GM21786 (cell line): ENCODE measurements around the gene CTNNBL1.
A peak's percentile ranks its signal among the peaks of the same experiment; 100 is the strongest.

Experiments used
- ATAC-seq: cut with Tn5 transposase; IDR thresholded peaks from one replicate; pipeline ENCODE4 v1.9.1; 2021; ENCODE audit not compliant: unreplicated experiment

CTNNBL1 gene

DNA sequence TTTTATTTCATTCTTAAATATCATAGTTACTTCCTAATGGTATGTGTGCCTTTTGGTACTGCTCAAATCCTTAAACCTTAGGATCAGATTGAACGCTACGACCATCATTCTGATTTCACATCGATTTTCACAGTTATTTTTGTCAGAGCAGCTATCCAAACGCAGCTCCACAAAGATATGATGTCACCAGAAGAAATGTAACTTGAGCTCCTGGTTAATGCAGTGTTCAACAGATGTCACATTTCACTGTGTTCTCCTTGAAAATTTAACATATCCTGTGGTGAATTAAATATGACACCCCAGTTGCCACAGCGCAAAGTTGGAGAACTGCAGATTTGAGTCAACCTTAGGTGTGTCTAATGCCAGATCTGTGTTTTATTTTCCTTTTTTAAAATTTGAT is 81.4 kb downstream of the CTNNBL1 start:
- no peak for ATAC-seq

DNA sequence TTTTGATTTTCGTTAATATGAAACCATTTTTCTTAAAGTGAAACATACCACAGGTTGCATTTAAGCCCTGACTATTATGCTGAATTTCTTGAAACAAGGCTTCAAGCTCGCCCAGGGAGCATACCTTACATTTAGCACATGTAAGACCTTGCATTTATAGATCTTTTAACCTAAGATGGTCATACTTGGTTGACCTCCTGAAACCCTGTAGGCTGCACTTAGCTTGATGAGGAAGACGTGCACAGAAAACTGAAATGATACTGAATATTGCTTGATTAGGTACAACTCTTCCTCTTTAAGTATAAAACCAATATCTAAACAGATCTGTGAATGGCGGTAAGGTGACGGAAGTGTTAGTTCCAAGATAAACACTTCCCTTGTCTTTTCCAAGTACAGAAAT is 82.2 kb downstream of the CTNNBL1 start:
- no peak for ATAC-seq

DNA sequence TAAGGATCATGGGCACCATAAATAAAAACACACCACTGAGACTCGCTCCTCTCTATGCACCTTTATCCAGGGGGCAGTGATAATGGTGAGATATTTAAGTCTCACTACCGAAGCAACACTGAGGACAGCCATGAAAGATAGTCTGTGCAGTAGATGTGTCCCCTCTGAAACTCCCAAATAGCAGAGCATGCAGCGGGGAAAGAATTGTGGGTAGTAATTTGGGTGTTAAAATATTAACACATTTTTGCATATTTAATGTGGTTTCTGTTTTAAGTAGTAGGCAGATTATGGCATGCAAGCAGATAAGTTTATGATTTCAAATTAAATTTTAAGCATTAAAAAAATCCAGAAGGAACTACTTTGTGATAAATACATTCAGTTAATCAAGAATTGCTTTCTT is 82.7 kb downstream of the CTNNBL1 start:
- no peak for ATAC-seq

DNA sequence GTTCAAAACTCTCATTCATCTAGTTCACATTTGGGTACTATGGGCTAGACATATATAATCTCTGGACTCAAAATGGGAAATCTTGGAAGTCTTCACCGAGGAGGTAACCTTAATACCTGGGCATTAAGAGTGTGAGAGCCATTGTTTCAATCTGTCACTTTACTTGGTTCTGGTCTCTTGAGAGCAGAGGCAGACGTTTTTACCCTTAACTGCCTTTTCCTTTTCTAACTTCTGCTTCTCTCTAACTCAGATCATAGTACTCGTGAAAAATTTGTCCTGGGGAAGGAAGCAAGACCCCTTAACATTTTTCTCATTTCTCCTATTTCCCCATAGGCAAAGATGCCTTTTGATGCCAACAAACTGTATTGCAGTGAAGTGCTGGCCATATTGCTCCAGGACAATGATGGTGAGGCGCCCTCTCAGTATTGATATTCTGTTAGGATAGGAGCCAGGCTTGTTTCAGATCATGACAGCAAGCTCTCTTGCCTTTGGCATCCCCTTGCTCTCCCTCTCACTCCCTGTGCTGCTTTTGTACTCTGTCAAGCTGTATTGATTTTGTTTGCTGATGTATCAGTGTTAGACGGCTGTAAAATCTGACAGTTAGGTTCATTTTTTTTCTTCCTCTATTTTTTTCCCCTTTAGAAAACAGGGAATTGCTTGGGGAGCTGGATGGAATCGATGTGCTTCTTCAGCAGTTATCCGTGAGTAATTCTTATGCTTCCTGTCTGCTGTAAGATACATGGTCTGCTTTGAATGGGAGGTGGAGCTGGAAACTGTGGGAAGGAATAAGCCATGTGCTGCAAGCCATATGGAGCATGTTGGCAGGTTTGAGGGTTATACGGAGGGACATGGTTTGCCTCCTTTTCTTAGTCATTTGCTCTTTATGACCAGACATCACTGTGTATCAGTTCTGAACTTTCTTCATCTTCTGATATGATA is 83.5 kb downstream of the CTNNBL1 start:
- no peak for ATAC-seq

DNA sequence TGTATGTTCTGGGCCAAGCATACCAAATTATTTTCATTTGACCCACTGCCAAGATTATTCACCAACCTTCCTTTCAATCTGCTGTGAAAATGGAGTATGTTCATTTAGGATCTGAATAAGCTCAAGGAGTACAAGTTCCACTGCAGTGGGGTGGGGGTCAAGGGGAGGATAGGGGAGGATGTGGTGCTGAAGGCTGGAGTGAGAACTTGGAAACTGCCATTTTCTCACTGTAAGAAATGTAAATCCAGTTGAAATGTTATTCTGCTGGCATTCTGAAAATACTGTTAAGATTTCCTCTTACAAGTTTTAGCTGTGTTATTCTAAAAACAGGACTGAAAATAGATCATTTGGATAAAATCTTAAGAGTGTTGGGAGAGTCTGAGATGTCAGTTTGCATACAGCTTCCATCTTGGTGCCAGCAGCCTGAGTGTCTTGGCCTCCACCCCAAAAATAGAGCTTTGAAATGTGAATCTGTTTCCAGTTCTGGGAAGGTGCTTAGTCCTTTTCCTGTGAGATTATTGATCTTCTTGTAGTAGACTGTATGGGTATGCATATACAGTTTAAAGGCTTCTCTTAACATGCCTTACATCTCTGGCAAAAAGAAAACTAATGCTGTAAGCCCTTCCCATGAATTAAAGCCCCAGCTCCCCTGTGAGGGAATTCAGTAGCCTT is 84.3 kb downstream of the CTNNBL1 start:
- ATAC-seq = no peak

DNA sequence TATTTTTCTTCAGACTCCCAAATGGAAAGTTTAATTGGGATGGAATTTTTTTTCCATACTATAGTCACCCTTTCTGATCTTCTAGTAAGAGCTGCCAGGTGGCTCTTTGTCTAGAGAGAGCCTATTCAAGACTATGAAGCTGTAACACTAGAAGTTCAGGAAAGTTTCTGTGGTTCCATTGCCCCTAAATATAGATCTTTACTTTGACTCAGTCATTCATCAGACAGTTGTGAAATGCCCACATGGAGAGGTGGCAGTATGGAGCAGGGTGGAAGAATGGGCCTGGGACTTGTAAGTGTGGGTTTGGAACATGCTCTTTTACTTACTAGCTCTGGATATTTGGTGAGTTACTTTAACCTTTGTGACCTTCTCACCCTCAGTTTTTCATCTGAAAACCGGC is 87.8 kb downstream of the CTNNBL1 start:
- no peak for ATAC-seq

DNA sequence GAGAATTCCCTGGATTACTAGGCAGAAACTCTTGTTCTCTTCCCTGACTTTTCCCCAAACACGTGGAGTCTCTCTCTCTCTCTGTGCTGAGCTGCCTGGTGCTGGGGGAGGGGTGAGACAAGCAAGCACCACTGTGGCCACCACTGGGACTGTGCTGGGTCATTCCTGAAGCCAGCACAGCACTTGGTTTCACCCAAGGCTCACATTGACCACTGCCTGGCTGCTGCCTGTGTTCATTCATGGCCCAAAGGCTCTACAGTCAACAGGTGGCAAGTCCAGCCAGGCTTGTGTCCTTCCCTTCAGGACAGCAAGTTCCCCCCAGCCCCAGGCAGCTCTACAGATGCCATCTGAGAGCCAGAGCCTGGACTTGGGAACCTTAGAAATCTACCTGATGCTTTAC is 92.2 kb downstream of the CTNNBL1 start:
- no peak for ATAC-seq

DNA sequence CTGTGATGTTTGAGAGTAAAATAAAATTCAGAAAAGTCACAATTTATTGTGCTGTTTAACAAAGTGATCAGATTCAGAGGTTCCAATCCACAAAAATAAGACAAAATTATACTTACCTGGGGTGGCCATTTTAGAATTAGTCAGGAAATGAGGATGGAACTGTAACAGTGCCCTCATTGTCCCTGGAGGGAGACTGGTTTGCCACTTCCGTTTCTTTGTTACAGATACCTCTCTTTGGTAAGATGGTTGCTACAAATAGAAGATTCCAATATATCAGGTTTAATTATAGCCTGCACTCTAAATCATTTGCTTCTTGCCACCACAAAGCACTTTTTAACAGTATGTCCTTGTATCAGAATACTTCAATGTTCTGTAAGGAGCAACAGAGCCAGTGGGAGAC is 95.6 kb downstream of the CTNNBL1 start:
- ATAC-seq = no peak

DNA sequence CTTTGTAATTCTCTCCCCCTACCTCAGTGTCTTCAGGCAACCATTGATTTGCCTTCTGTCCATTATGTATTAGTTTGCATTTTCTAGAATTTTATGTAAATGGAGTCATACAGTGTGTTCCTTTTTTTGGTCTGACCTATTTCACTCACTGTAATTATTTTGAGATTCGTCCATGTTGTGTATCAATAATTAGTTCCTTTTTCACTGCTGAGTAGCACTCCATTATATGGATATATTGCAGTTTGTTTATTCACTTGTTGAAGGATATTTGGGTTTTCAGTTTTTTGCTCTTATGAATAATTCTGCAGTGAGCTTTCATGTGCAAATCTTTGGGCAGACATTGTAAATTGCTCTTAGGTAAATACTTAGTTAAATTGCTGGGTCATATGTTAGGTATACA is 97.1 kb downstream of the CTNNBL1 start:
- no peak for ATAC-seq

DNA sequence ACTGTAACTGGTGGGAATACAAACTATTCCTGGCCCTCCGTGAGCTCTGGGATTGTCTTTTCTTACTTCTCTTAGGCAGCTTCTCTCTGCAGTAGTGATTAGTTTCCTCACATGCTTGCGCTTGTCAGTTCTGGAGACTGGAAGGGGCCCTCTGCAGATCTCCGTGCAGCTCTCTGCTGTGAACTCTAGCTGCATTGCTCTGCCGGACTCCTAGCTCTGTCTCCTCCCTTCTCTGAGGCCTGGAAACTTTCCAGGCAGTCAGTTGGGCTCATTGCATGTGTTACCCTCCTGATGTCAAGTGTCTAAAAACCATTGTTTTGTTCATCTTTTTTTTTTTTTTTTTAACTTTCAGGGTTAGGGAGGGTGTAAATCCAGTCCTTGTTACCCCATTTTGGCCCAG is 102.3 kb downstream of the CTNNBL1 start:
- no peak for ATAC-seq

DNA sequence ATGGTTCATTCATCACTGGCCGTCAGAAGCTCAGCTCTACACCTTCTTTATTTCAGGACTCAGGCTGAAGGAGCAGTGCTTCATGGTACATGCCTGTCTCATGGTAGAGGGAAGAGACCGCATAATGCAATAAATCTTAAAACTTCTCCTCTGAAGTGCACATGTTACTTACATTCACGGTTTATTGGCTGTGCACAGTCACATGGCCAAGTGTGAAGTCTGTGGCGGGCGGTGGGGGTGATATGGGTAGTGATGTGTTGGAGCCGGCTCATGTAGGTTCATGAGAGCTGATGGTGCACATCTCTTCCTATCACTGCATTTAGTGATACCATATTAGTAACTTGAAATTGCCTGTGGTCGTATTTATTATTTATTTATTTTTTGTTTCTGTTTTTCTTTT is 102.9 kb downstream of the CTNNBL1 start:
- ATAC-seq = no peak

DNA sequence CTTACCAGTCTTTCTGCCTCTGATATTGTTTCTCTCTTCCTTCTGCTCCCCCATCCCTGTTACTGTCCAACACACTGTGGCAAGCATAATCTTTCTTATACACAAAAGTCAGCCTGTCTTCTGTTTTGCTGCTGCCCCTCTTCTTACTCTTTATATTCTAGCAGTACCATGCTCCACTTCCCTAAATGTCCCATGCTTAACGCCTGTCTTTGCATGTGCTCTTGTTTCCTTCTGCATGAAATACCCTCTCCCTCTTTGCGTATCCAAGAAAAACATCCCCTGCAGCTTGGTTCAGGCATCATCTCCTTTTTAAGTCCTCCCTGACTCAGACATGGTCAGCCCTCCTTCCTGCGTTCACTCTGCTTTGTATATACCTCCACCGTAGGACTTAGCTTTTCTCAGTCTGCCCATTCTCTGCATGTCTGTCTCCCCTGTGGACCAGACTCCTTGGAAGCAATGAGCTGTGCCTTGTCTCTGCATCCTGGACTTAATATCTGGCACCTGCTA is 103.9 kb downstream of the CTNNBL1 start:
- no peak for ATAC-seq

DNA sequence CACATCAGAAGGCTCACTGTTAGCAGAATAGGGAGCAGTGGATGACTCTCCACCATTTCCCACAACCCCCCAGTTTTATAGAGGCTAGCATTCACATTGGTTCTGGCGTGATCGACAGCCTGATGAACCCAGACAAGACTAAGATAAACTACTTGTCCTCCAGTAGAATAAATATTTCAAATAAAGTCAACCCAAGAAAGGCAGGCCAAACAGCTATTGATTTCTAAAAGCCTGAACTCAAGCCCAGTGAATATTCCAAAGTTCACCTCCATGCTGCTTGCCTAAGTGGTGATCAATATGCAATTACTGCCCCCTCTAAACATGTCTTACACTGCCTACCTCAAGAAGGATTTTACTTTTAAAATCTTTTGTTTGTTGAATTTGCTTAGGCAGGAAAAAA is 104.5 kb downstream of the CTNNBL1 start:
- ATAC-seq = no peak

DNA sequence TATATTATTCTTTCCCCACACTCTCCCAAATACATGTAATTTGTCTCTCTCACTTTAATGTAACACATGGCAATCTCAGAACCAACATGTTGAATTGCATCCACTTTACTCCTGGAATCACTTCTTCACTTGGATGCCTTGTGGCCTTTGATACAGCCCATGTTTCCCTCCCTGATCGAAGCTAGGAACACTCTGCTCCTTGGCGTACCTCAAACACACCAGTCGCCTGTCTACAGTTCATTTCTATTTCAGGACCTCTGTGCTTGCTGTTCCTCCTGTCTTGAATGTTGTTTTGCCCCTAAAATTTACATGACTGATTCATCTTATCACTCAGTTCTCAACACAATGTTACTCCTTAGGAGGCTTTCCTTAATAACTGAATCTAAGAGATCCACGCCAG is 106.8 kb downstream of the CTNNBL1 start:
- no peak for ATAC-seq

DNA sequence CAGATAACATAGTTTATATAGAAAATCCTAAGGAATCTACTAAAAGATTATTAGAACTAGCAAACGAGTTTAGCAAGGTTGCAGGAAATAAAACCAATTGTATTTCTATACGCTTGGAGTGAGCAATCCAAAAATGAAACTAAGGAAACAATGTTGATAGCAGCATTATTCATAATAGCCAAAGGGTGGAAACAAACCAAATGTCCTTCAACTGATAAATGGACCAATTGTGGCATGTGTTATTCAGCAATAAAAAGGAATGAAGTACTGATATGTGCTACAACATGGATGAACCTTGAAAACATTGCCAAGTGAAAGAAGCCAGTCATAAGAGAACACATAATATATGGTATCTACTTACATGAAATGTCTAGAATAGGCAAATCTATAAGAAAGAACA is 108.1 kb downstream of the CTNNBL1 start:
- no peak for ATAC-seq

DNA sequence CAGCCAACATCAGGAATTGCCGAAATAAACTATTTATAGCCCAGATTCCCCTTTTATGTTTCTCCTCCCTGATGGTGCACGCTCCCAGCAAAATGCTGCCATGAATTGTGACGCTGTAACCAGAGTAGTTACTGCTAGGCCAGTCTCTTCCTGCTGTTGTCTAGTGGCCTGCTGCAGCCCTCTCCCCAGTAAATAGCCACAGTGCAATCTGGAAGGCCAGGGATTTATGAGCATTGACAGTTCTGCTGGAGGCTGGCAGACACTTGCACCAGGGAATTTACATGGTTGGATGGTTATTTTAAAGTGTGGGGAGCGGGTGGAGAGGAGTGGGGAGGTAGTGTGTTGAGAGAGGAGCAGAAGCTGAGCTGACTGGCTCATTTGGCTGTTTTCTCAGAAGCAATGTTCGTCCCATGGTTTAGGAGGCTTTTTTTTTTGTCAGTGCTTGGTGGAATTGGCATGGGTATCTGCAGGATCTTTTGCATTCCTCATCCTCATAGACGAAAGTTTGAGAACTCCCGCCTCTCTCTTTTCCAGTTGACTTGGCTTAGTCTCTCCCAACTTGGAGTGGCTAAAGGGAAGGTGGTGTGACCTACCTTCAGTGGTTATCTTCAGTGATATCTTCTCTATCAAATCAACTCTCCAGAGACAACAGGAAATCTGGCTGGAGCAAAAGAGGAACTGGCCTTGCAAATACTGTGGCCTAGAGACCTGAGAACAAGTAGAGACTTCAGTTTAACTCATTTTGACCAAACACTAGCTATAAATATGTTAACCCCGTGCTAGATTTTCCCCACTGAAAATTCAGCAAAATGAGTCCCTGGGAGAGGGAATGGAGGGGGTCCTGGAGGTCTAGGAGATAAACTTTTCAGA is 109.8 kb downstream of the CTNNBL1 start:
- peak; percentile 46 for ATAC-seq

DNA sequence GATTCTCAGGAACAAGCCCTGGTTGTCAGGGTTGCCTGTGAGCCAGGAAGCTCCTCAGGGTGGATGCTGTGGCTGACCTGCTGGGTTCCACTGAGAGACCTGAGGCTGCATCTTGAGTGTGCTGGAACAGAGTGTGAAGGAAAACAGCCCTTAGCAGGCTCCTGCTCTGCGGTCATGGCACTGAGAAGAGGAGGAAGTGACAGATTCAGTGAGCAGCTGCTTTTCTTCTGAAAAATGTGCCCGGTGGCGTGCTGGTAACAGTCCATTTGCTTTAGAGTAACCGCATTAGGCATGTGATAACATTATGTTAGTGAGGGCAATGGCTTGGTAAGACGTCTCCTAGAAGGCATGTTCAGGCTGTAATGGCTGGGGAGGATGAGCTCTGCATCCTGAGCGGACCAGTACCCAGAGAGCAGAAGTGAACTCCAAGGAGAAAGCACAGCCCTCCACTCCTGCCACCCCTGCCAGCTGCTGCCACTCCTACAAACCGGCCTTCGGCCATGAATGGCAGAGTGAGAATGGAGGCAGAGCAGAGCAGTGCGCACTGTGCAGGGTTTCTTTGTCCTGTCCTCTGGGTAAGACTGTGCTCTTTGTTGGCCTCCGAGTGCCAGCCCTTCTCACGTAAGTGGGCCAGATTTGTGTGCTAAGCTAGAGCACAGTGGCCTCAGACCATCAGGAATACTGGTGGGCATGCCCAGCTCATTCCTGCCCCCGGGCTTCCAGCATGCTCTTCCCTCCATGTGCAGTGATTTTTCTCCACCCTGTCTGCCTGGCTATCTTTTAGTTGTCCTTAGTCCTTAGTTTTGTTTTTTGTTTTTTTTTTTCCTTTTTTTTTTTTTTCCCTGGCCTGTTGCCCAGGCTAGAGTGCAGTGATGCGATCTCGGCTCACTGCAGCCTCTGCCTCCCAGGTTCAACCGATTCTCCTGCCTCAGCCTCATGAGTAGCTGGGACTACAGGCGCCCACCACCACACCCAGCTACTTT is 111.0 kb downstream of the CTNNBL1 start:
- peak; percentile 60 for ATAC-seq

DNA sequence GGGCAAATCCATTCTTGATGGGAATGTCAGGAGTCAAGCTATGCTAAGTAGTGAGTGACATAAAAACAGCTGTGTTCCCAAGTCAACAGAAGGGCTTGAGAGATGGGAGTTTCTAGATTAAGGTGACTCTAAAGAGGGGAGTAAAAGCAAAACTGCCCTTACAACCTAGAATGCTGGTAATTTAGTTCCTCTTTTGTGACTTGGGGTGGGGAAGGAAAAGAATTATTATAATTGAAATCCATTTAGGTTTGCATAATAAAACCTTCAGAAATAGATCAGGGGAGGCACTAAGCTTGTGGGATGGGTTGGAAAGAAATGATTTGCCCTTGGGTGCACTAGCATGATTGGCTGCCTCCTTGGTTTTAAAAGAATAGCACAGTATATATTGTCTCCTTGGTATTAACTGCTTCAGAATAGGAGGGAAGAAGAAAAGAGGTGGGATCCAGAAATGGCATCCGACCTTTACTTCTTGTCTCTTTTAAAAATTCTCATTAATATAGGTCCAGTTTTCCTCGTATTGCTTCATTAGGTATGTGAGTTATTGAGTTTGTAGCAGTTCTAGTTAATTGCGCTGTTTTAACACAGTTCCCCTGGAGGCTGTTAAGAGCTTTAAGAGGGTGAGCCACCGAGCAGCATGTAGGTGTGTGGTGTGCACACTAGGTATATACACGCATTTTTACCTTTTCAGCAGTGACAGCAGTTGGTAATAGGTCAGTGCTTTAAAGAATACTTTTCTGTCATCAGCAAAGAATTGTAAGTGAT is 113.8 kb downstream of the CTNNBL1 start:
- no peak for ATAC-seq
